HCT116 (cell line): ENCODE results near the gene ZNF2.

Experiments used
- CTCF ChIP-seq, 3 experiments: fragments of 200-600 bp in 1 of 3; sonication (generic) in 1 of 3; IDR thresholded peaks in 2 of 3; conservative IDR thresholded peaks in 1 of 3; 2 replicates each; pipeline ENCODE4 v1.5.1; 2012 to 2017; ENCODE audit warnings: low read depth in 2 of 3, low read length in 2 of 3, antibody characterized with exemption in 1 of 3, borderline replicate concordance in 1 of 3, control low read depth in 1 of 3, mild to moderate bottlenecking in 1 of 3, mixed read lengths in 1 of 3, mixed run types in 1 of 3, moderate library complexity in 1 of 3; ENCODE audit not compliant: insufficient read depth in 1 of 3
- POLR2AphosphoS5 ChIP-seq: IDR thresholded peaks from 2 replicates; pipeline ENCODE4 v1.6.1; 2011; ENCODE audit warnings: mild to moderate bottlenecking, low read depth, low read length, moderate library complexity

- TF ChIP-seq POLR2AphosphoS5, result no peak
- no peak for TF ChIP-seq CTCF (IDR thresholded peaks at IDR 0.05 in 2 of 3, conservative IDR thresholded peaks at IDR 0.05 in 1 of 3; ENCODE audit: borderline replicate concordance in 1 of 3, insufficient read depth in 1 of 3, low read depth in 2 of 3, low read length in 2 of 3)
These were observed 19.6 kb downstream of the ZNF2 start for GRCh38 chr2:95185197-95185596.
